Measurements from ENCODE around the gene POU2F1.
"Not testable (repeated sequence)": the region's sequence is repeated elsewhere in the genome, so short reads cannot be mapped to it uniquely, and the experiment has no call there.

The POU2F1 gene

DNA sequence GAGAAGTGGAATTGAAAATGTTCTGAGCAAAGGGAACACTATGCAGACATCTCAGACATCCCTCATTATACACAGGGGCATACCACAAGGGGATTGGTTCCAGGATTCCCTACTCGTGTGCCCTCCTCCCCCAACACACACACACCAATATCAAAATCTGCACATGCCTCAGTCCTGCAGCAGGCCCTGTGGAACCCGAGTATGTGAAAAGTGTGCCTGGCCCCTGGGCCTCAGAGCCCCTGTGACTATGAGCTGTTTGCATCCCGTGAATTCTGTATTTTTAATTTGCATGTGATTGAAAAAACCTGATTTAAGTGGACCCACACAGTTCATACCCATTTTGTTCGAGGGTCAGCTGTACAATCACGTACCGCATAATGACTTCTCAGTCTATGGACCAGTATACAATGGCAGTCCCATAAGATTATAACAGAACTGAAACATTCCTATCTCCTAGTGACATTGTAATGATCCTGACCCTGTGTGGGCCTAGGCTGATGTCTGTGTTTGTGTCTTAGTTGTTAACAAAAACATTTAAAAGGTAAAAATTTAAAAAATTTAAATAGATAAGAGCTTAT, 11.3 kb downstream of the POU2F1 start:
- no peak for DNase-seq (ENCODE audit: low spot score)

DNA sequence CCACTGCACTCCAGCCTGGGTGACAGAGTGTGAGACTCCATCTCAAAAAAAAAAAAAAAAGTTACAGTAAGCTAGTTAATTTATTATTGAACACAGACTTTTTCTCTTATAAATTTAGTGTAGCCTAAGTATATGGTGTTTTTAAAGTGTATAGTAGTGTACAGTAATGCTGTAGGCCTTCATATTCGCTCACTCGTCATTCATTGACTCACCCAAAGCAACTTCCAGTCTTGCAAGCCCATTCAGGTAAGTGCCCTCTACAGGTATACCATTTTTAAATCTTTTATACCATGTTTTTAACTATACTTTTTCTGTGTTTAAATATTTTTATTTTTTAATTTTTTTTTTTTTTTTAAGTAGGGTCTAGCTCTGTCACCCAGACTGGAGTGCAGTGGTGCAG, 12.1 kb downstream of the POU2F1 start:
- no peak for DNase-seq (ENCODE audit: low spot score)

DNA sequence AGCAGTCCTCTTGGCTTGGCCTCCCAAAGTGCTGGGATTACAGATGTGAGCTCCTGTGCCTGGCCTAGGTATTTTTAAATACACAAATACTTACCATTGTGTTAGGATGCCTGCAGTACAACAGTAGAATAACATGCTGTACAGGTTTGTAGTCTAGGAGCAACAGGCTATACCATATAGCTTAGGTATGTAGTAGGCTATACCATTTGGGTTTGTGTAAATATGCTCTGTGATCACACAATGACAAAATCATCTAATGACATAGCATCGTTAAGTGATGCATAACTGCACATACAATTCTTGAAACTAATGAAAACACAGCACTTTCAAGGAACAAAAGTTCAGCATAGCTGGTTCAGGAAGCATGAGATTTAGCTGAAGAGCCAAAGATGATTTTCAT, 12.7 kb downstream of the POU2F1 start:
- no peak for DNase-seq (ENCODE audit: low spot score)

- no peak for DNase-seq (ENCODE audit: low spot score)
Observed at GRCh38 chr1:167237000-167237399, 16.3 kb downstream of the POU2F1 start.

GRCh38 chr1:167238713-167239112, 18.0 kb downstream of the POU2F1 start:
- DNase-seq (ENCODE audit: low spot score), result no peak

DNA sequence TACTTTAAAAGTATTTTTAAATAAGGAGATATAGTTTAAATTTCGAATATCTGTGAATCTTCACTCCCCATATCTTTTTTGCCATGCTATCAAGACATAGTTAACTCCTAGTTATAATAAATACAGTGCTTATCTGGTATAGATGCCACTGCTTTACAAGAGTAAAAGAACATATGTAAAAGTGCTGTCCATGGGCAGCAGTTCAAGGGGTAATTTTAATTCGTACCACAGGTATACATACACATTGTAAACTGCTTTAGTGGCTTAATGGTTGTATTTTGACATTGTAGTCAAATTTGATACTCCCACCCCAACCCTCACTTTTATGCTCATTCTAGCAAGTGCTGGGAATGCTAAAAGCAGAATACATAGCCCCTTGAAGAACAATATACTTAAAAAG, 18.6 kb downstream of the POU2F1 start:
- DNase-seq (ENCODE audit: low spot score), result no peak

DNA sequence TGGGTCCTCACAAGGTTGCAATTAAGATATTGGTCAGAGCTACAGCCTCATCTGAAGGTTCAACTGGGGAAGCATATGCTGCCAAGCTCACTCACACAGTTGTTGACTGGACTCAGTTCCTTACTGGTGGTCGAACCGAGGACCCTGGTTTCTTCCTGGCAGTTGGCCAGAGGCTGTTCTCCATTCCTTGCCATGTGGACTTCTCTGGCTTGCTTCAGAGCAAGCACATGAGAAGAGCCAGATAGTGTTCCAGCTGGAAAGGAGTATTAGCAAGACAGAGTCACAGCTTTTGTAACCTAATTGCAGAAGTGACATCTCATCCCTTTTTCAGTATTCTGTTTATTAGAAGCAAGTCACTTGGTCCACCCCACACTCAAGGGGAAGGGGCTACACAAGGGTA, 23.6 kb downstream of the POU2F1 start:
- no peak for DNase-seq (ENCODE audit: low spot score)

DNA sequence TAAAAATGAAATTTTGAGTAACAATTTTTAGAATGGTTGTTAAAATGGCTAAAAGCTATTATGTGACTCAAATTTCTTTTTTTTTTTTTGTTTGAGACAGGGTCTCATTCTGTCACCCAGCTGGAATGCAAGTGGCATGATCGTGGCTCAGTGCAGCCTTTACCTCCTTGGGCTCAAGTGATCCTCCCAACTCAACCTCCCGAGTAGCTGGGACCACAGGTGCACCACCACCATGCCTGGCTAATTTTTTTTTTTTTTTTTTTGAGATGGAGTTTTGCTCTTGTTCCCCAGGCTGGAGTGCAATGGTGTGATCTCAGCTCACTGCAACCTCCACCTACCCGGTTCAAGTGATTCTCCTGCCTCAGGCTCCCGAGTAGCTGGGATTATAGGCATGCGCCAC, 24.5 kb downstream of the POU2F1 start:
- DNase-seq (ENCODE audit: low spot score), result not testable (repeated sequence)

DNA sequence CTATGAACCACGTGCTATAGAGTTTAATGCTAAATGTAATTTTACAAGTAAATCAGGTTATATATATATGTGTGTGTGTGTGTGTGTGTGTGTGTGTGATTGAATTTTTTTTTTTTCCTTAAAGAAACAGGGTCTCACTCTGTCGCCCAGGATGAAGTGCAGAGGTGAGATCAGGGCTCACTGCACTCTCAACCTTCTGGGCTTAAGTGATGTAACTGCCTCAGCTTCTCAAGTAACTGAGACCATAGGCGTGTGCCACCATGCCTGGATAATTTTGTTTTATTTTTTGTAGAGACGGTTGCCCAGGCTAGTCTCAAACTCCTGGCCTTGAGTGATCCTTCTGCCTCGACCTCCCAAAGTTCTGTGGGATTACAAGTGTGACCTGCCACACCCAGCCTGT, 26.3 kb downstream of the POU2F1 start:
- DNase-seq (ENCODE audit: low spot score), result no peak

DNA sequence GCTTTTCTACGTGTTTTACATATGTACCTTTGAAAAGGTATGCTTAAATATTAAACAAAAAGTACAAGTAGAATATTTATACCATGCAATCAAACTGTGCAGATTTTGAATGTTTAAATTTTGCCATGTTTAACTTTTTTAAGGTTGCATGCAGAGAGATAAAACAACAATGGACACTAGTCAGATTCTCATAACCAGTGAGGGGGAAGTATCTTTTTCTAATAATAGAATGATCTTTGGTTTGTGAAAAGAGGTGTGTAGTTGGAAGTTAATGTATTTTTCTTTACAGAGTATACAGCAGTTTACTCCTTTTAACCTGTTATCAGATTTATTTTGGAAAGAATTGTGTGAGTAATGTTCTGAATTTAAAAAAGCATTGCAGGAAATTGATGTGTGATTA, 27.1 kb downstream of the POU2F1 start:
- DNase-seq (ENCODE audit: low spot score), result no peak

DNA sequence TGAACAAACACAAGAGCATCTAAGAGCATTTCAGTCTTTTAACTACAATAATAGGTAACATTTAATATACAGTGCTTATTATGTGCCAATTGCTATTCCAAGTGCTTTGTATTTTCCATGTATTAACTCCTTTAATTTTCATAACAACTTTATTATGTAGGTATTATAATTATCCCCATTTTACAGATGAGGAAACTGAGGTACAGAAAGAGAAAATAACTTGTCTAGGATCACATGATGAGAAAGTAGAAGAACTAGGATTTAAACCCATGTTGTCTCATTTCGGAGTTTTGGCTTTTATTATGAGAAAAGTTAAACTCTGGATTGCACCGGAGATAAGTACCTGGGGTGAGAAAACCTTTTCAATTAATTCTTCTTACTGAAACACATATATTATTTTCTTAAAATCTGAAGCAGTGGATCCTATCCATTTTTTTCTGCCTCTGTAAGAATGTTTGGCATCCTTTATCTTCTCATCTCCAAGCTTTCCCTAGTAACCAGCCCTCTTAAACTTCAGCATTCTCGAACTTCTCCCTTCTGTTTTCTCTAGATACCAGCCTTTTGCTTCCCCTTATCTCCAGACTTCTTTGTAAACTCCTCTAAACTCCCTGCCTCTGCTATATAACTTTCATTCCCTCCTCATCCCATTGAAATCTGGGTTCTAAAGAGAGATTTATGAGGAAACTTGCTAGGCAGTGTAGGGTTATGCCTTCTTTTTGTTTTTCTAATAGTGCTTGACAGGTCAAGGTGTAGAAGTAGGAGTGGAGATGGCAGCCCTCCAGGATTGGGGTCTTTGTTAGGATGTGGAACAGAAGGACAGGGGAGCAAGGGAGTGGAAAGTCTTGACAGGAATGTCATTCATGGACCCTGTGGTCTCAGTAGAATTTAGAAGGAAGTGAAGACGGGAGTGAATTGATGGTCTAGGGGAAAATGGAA, 28.3 kb downstream of the POU2F1 start:
- DNase-seq (ENCODE audit: low spot score), result no peak

DNA sequence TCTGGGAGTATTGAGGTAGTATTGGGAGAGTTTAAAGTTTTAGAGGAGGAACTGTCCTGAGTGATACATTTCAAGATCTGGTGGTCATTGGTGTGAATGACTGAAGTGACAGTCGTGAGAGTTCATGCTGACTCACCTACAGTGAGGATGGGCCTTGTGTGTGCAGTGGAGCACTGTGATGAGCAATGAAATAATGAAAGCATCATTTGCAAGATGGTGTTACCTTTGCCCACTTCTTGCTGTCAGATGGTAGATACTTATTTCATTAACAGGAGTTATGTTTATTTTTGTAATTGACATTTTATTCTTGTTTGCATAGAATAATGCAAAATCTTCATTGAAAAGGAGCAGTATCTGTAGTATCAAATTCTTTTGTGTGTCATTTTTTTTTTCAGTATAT, 29.0 kb downstream of the POU2F1 start:
- no peak for DNase-seq (ENCODE audit: low spot score)

DNA sequence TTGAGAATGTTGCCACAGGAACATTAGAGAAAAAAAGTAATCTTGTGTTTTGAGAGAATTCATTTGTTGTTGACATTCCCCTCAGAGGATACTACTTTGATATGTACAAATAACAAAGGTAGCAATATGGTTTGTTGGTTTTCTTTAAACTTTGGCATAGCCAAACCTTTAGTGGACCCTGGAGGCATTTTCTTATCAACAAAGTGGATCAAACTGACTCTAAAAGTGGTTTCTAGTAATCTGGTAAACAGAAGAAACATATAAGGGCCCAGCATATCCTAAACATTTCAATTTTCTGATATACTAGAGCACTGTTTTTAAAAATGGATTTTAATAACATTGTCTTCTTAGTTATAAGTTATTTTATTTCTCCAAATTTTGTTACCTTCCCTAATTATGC, 29.8 kb downstream of the POU2F1 start:
- DNase-seq (ENCODE audit: low spot score), result no peak

DNA sequence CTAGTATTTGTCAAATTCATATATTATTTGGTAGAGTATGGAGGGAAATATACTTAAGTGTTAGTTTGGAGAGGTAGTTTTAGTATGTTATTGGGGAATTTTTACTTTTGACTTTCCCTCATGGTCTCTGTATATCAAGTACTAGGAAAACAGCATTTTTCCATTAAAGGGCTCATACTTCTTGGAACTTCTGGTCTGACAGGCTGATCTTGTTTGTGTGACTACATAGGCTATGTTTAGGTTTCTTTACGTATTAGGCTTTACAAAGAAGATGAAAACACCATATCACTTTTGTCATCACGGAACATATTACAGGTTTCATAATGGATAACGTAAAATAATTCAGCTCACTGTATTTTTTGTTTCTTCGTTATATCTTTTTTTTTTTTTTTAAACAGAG, 30.8 kb downstream of the POU2F1 start:
- no peak for DNase-seq (ENCODE audit: low spot score)

DNA sequence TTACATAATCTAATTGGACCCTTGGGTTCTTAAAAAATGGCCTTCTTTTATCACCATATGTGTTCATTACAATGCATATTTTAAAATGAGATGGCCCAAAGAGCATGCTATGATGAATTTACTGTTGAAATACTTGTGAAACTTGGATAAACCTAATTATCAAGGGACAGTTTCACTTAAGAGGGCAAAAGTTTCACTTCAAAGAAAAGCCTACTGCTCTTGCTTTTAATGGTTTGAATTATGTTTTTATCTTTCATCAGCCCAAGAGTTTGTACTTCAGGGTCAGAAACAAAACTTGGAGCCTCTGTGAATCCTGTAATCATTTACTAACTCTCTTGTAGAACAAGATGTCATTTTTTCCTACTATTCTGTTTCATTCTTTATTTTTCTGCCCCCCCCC, 32.3 kb downstream of the POU2F1 start:
- no peak for DNase-seq (ENCODE audit: low spot score)

DNA sequence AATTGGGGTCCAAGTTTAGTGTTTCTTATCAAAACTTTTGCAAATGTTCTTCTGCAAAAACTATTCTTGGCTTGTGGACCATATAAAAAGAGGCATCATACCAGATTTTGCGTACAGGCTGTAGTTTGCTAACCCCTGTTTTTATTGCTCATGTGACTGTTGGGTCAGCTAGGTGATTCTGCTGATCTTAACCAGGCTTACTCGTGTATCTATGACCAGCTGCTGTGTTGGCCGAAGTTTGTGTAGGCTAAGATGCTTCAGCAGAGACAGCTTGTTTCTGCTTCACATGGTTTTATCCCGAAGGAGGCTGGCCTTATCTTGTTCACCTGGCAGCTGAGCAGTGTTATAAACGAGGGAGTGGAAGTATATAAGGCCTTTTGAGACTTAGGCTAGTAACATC, 38.2 kb downstream of the POU2F1 start:
- no peak for DNase-seq (ENCODE audit: low spot score)

DNA sequence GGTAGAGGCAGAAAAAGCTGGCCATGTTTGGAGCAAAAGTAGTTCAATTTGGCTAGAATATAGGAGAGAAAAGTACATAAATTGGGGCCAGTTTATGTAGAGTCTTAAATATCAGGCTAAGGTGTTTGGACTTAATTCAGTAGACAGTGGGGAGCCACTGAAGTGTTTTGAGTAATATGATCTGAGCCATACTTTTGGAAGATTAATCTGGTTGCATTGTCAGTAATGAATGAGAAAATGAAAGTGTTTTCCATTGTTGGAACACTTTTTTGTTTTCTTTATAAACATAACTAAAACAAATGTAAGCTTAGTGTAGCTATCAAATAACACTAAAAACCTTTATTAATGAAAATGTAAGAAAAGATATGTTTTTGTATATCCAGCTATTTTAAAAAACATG, 42.1 kb downstream of the POU2F1 start:
- DNase-seq (ENCODE audit: low spot score), result no peak

GRCh38 chr1:167263344-167263743, 42.7 kb downstream of the POU2F1 start:
- no peak for DNase-seq (ENCODE audit: low spot score)

DNA sequence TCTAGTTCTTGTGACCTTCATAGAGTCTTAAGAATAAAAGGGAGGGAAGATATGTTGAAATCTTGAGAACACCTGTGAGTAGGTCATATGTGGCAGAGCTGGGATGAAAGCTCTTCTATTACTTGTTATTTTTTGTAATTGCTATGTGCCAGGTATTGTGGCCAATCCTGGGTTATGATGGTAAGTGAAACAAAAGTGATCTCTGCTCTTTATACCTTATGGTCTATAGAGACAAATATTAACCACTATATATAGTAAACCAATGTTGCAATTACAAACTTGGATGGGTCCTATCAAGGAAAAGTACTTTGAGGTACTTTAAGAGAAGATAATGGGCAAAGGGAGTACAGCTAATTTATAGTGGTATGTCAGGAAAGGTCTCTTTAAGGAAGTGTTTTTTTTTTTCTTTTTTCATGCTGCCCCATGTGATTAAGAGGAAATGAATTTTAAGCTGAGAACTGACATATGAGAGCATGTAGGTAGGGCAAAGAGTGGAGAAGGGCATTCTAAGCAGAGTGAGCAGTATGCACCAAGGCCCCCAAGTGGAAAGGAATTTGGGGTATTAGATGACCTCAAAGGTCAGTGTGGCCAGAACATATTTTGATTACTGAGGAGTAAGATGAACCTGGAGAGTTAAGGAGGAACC, 43.3 kb downstream of the POU2F1 start:
- no peak for DNase-seq (ENCODE audit: low spot score)

- no peak for DNase-seq (ENCODE audit: low spot score)
Observed at GRCh38 chr1:167266965-167267364, 46.3 kb downstream of the POU2F1 start.

- no peak for DNase-seq (ENCODE audit: low spot score)
Observed at GRCh38 chr1:167268347-167268787, 47.7 kb downstream of the POU2F1 start.

DNA sequence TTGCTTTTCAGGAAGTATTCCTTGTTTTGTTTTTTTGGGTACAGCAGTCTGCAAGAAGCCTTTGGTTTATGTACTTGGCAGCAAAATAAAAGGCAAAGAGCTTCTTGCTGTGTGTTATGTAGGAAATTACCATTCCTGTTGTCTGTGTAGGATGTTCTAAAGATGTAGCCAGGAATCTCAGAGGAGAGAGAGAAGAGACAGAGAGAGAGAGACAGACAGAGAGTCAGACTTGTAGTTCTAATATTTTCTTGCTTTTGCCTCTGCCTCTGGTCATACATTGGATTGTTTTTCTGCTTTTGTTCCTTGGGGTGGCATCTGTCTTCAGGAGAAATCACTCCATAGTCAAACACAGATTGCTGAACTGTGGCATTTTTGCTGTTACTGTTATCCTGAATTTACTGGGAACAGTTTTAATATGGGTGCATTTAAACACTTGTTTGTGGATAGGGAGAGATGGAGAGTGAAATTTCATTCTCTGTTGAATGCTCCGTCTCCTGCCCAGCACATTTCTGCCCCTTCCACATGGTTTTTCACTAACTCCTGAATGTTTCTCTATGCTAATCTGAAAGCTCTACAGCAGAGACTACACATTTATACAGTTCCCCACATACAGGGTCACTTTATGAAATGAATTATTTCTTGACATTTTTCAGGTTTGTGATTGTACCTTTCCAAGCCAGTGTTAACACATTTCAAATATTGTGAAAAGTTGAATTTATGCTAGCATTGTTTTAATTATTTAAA, 49.8 kb downstream of the POU2F1 start:
- no peak for DNase-seq (ENCODE audit: low spot score)
